Lower leg skin (tissue), 4 donors: ENCODE data around the gene LTBP3. TPM values are rescaled to one million over a fixed set of nuclear protein-coding genes. Genes with fewer than 3 reads are reported as not detected.

Source experiments
- DNase-seq, 2 donors: peaks; one replicate each; pipeline ENCODE4 v3.0.0-alpha.2; 2019; ENCODE audit warnings: low spot score in 2 of 2
- H3K4me3 ChIP-seq: fragments of 200-600 bp; sonication (generic); 2 replicates; pipeline ENCODE4 v1.5.1; 2017; ENCODE audit warnings: mild to moderate bottlenecking, low read depth; ENCODE audit not compliant: poor library complexity, severe bottlenecking
- CTCF ChIP-seq, 3 donors: fragments of 450-650 bp; IDR thresholded peaks; one replicate each; pipeline ENCODE4 v1.5.1; 2016; ENCODE audit warnings: antibody characterized with exemption in 3 of 3, mild to moderate bottlenecking in 3 of 3, moderate library complexity in 2 of 3
- POLR2A ChIP-seq, 2 donors: fragments of 450-650 bp; IDR thresholded peaks; one replicate each; pipeline ENCODE4 v1.6.1; 2016 to 2017; ENCODE audit warnings: antibody characterized with exemption in 2 of 2, mild to moderate bottlenecking in 1 of 2, moderate library complexity in 1 of 2
- WGBS, 2 donors: methylation state at CpG; one replicate each; pipeline ENCODE4 v1.1.5; 2018; 5-methylcytosine and 5-hydroxymethylcytosine counted together
- intact Hi-C: fragments of 100-400 bp; cut with DNase I; formaldehyde crosslinking; loops from one replicate; pipeline ENCODE4 v1.15.0; 2023; ENCODE audit warnings: low total_unique reads
- total RNA-seq, 4 donors: library from RNA; depleted of rRNA; stranded (reverse); fragments of >200 nt; gene quantifications; one replicate each; pipeline ENCODE4 v1.1.0, GENCODE V29; 2016

Gene LTBP3
- total RNA-seq, 4 donors from 2014 or later, result 71.9 to 113 (median 100) TPM

- intact Hi-C loops, result no loop called here
- DNase-seq, result no peak
- TF ChIP-seq CTCF (IDR thresholded peaks at IDR 0.05) (no peak), POLR2A (IDR thresholded peaks at IDR 0.05) (no peak)
- H3K4me3 ChIP-seq, result no peak overlapping the region
- 64 to 80% methylated on average over 4 of the region's 4 CpGs for WGBS, 2 donors
Measured at GRCh38 chr11:65554842-65555430, 3.2 kb downstream of the LTBP3 start.

- TF ChIP-seq CTCF (IDR thresholded peaks at IDR 0.05), result no peak
- no peak for TF ChIP-seq POLR2A (IDR thresholded peaks at IDR 0.05)
- H3K4me3 ChIP-seq, result no peak overlapping the region
- intact Hi-C loops, result no loop called here
- no peak for DNase-seq
- WGBS, 2 donors, result 83 to 90% methylated on average over 11 to 19 of the region's 27 CpGs
Measured at GRCh38 chr11:65554057-65554818, 3.9 kb downstream of the LTBP3 start.

- peak in 1 of 2 donors; percentile 87 for DNase-seq
- no peak overlapping the region for H3K4me3 ChIP-seq
- intact Hi-C loops, result no loop called here
- TF ChIP-seq POLR2A (IDR thresholded peaks at IDR 0.05) (no peak), CTCF (IDR thresholded peaks at IDR 0.05) (no peak)
- WGBS, 2 donors, result 64 to 69% methylated on average over 15 to 37 of the region's 37 CpGs
Measured at GRCh38 chr11:65553301-65554001, 4.7 kb downstream of the LTBP3 start.

- WGBS, 2 donors, result 83 to 88% methylated on average over 9 of the region's 9 CpGs
Measured at GRCh38 chr11:65552388-65552951, 5.7 kb downstream of the LTBP3 start.

More at GRCh38 chr11:65552388-65552951, 5.7 kb downstream of the LTBP3 start:
- no peak for DNase-seq
- H3K4me3 ChIP-seq, result no peak overlapping the region
- no peak for TF ChIP-seq CTCF (IDR thresholded peaks at IDR 0.05)
- TF ChIP-seq POLR2A (IDR thresholded peaks at IDR 0.05), result no peak
- intact Hi-C loops, result no loop called here
